WTC11 (cell line): ENCODE data around the gene SEC11A. TPM values are rescaled to one million over a fixed set of nuclear protein-coding genes. Genes with fewer than 3 reads are reported as not detected.
A peak's percentile ranks its signal among the peaks of the same experiment; 100 is the strongest.

Experiments used
- ATAC-seq: fragments of 200-7000 bp; cut with Tn5 transposase; 2 replicates; pipeline ENCODE4 v1.10.0; 2021; ENCODE audit warnings: mild to moderate bottlenecking, moderate library complexity
- CTCF ChIA-PET: fragments of 300-600 bp; sonication (Branson Sonifier 250); formaldehyde crosslinking; loops from one replicate; lab custom pipeline; 2021; ENCODE audit warnings: antibody characterized with exemption; lab: Charles Lee
- POLR2A ChIA-PET: fragments of 350-600 bp; sonication (Branson Sonifier 250); formaldehyde crosslinking; loops from one replicate; lab custom pipeline; 2021; ENCODE audit warnings: antibody characterized with exemption; lab: Charles Lee
- DNase-seq: peaks from one replicate; pipeline ENCODE4 v3.0.0; 2021; ENCODE audit warnings: low spot score
- H3K27ac Mint-ChIP-seq: 2 replicates; pipeline ENCODE4 v1.8.0; 2021; ENCODE audit warnings: mixed read lengths
- H3K27me3 Mint-ChIP-seq: 2 replicates; pipeline ENCODE4 v1.8.0; 2021; ENCODE audit warnings: low read depth, mild to moderate bottlenecking, moderate library complexity, mixed read lengths
- H3K36me3 Mint-ChIP-seq: 2 replicates; pipeline ENCODE4 v1.8.0; 2021; ENCODE audit warnings: mixed read lengths
- H3K4me1 Mint-ChIP-seq: 2 replicates; pipeline ENCODE4 v1.8.0; 2022; ENCODE audit warnings: mixed read lengths
- H3K4me3 Mint-ChIP-seq: 2 replicates; pipeline ENCODE4 v1.8.0; 2021; ENCODE audit warnings: mild to moderate bottlenecking, moderate library complexity, mixed read lengths
- H3K9me3 Mint-ChIP-seq: 2 replicates; pipeline ENCODE4 v1.8.0; 2021; ENCODE audit warnings: mixed read lengths
- ATF2 ChIP-seq: sonication (generic); formaldehyde crosslinking; IDR thresholded peaks from 2 replicates; pipeline ENCODE4 v1.8.1; 2022; ENCODE audit warnings: low read depth, missing genetic modification reagents, borderline replicate concordance
- GTF2I ChIP-seq: fragments of 250-450 bp; sonication (Bioruptor Pico); conservative IDR thresholded peaks from 2 replicates; pipeline ENCODE4 v1.4.0; 2021; ENCODE audit warnings: mild to moderate bottlenecking
- MYBL2 ChIP-seq: sonication (generic); formaldehyde crosslinking; IDR thresholded peaks from 2 replicates; pipeline ENCODE4 v1.8.1; 2023; ENCODE audit warnings: mild to moderate bottlenecking, moderate library complexity, missing genetic modification reagents
- OVOL2 ChIP-seq: fragments of 250-450 bp; sonication (Bioruptor Pico); IDR thresholded peaks from 2 replicates; pipeline ENCODE4 v1.9.0; 2021; ENCODE audit warnings: mild to moderate bottlenecking, borderline replicate concordance
- SMAD3 ChIP-seq: sonication (generic); formaldehyde crosslinking; IDR thresholded peaks from 2 replicates; pipeline ENCODE4 v1.8.0; 2022; ENCODE audit warnings: missing genetic modification reagents, mild to moderate bottlenecking, borderline replicate concordance
- SOX15 ChIP-seq: fragments of 250-450 bp; sonication (Bioruptor Pico); IDR thresholded peaks from 2 replicates; pipeline ENCODE4 v1.9.0; 2021; ENCODE audit warnings: mild to moderate bottlenecking
- SP1 ChIP-seq: sonication (generic); formaldehyde crosslinking; conservative IDR thresholded peaks from 2 replicates; pipeline ENCODE4 v1.8.1; 2022; ENCODE audit warnings: missing genetic modification reagents
- TEAD1 ChIP-seq: sonication (generic); formaldehyde crosslinking; IDR thresholded peaks from 2 replicates; pipeline ENCODE4 v1.8.0; 2022; ENCODE audit warnings: mild to moderate bottlenecking, missing genetic modification reagents
- ZBTB21 ChIP-seq: sonication (generic); formaldehyde crosslinking; IDR thresholded peaks from 2 replicates; pipeline ENCODE4 v1.8.1; 2023; ENCODE audit warnings: mild to moderate bottlenecking, missing genetic modification reagents, borderline replicate concordance
- ZMAT4 ChIP-seq: fragments of 250-450 bp; sonication (Bioruptor Pico); IDR thresholded peaks from 2 replicates; pipeline ENCODE4 v1.9.0; 2021; ENCODE audit warnings: mild to moderate bottlenecking
- ZNF396 ChIP-seq: fragments of 250-450 bp; sonication (Bioruptor Pico); IDR thresholded peaks from 2 replicates; pipeline ENCODE4 v1.8.0; 2021; ENCODE audit warnings: mild to moderate bottlenecking, moderate library complexity, borderline replicate concordance
- ZNF512 ChIP-seq: sonication (generic); formaldehyde crosslinking; IDR thresholded peaks from 2 replicates; pipeline ENCODE4 v1.8.1; 2022; ENCODE audit warnings: missing genetic modification reagents, borderline replicate concordance
- ZSCAN18 ChIP-seq: fragments of 250-450 bp; sonication (Bioruptor Pico); IDR thresholded peaks from 2 replicates; pipeline ENCODE4 v2.1.2; 2022; ENCODE audit warnings: mild to moderate bottlenecking, moderate library complexity
- total RNA-seq: library from RNA; stranded (reverse); gene quantifications from 3 replicates; pipeline ENCODE4 v1.2.3, GENCODE V29; 2021
- TF ChIP-seq, protein P1 (sequence below): sonication (generic); formaldehyde crosslinking; IDR thresholded peaks from 2 replicates; pipeline ENCODE4 v1.8.1; 2023; ENCODE audit warnings: mild to moderate bottlenecking, moderate library complexity, missing genetic modification reagents
- TF ChIP-seq, protein P2 (sequence below): sonication (generic); formaldehyde crosslinking; IDR thresholded peaks from 2 replicates; pipeline ENCODE4 v1.8.0; 2023; ENCODE audit warnings: missing genetic modification reagents, mild to moderate bottlenecking, borderline replicate concordance
- TF ChIP-seq, protein P3 (sequence below): fragments of 250-450 bp; sonication (Bioruptor Pico); IDR thresholded peaks from 2 replicates; pipeline ENCODE4 v1.8.0; 2021; ENCODE audit warnings: mild to moderate bottlenecking
- TF ChIP-seq, protein P4 (sequence below): sonication (generic); formaldehyde crosslinking; IDR thresholded peaks from 2 replicates; pipeline ENCODE4 v1.8.1; 2022; ENCODE audit warnings: mild to moderate bottlenecking, missing genetic modification reagents, moderate library complexity, borderline replicate concordance

The SEC11A gene
- total RNA-seq, 1 experiment from 2014 or later: 214 TPM

DNA sequence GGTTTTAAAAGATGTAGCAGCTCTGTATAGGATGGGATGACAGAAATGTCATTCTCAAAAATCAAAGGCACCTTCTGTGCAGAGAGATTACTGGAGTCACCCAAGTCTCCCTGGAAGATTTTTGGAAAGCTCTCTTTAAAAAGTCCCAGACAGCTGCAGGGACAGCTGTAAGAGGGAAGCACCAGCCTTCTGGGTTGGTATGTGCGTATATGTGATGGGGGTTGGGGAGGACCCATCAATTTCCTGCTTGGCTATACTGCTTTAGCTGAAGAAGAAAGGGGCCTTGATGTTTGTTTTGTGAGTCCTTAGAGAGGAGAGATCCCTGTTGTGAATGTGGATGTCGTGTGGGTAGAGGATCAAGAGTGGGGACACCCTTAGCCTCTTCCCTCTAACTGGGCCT is 5.4 kb upstream of the SEC11A start:
- no peak for TF ChIP-seq ZMAT4 (CRISPR knock-in tag)
- TF ChIP-seq, protein P1, sequence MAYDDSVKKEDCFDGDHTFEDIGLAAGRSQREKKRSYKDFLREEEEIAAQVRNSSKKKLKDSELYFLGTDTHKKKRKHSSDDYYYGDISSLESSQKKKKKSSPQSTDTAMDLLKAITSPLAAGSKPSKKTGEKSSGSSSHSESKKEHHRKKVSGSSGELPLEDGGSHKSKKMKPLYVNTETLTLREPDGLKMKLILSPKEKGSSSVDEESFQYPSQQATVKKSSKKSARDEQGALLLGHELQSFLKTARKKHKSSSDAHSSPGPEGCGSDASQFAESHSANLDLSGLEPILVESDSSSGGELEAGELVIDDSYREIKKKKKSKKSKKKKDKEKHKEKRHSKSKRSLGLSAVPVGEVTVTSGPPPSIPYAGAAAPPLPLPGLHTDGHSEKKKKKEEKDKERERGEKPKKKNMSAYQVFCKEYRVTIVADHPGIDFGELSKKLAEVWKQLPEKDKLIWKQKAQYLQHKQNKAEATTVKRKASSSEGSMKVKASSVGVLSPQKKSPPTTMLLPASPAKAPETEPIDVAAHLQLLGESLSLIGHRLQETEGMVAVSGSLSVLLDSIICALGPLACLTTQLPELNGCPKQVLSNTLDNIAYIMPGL (CRISPR knock-in tag): no peak
- TF ChIP-seq GTF2I: no peak
- TF ChIP-seq MYBL2 (CRISPR knock-in tag): no peak
- no peak for TF ChIP-seq ZSCAN18
- TF ChIP-seq ATF2 (CRISPR knock-in tag): no peak
- TF ChIP-seq OVOL2 (CRISPR knock-in tag): no peak
- TF ChIP-seq, protein P2, sequence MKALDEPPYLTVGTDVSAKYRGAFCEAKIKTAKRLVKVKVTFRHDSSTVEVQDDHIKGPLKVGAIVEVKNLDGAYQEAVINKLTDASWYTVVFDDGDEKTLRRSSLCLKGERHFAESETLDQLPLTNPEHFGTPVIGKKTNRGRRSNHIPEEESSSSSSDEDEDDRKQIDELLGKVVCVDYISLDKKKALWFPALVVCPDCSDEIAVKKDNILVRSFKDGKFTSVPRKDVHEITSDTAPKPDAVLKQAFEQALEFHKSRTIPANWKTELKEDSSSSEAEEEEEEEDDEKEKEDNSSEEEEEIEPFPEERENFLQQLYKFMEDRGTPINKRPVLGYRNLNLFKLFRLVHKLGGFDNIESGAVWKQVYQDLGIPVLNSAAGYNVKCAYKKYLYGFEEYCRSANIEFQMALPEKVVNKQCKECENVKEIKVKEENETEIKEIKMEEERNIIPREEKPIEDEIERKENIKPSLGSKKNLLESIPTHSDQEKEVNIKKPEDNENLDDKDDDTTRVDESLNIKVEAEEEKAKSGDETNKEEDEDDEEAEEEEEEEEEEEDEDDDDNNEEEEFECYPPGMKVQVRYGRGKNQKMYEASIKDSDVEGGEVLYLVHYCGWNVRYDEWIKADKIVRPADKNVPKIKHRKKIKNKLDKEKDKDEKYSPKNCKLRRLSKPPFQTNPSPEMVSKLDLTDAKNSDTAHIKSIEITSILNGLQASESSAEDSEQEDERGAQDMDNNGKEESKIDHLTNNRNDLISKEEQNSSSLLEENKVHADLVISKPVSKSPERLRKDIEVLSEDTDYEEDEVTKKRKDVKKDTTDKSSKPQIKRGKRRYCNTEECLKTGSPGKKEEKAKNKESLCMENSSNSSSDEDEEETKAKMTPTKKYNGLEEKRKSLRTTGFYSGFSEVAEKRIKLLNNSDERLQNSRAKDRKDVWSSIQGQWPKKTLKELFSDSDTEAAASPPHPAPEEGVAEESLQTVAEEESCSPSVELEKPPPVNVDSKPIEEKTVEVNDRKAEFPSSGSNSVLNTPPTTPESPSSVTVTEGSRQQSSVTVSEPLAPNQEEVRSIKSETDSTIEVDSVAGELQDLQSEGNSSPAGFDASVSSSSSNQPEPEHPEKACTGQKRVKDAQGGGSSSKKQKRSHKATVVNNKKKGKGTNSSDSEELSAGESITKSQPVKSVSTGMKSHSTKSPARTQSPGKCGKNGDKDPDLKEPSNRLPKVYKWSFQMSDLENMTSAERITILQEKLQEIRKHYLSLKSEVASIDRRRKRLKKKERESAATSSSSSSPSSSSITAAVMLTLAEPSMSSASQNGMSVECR (CRISPR knock-in tag): no peak
- POLR2A ChIA-PET: interaction anchor here (0.8 kb wide), 1 partner anchor 25 kb away, joined by 3 read pairs; no protein-coding TSS in a partner anchor
- peak overlapping the region; percentile 20; the same call in 1 of the 2 replicates for H3K27ac Mint-ChIP-seq

GRCh38 chr15:84715441-84716035 is 401 bp downstream of the SEC11A start:
- CTCF ChIA-PET: interaction anchor here (0.7 to 2.8 kb wide), 10 partner anchors 9 to 213 kb away, joined by 3 to 16 read pairs (median 4); partner anchors contain the start of gene WDR73
- H3K27me3 Mint-ChIP-seq: no peaks in the 10 kb centered on the region
- H3K4me1 Mint-ChIP-seq: peaks cover 25% of the 10 kb centered on the region
- H3K4me3 Mint-ChIP-seq: peak overlapping the region; percentile 91
- POLR2A ChIA-PET: interaction anchor here (0.5 to 2.9 kb wide), 10 partner anchors 19 to 321 kb away, joined by 3 to 31 read pairs (median 5); partner anchors contain the start of gene WDR73
- H3K9me3 Mint-ChIP-seq: no peaks in the 10 kb centered on the region
- ATAC-seq (peak; percentile 5), DNase-seq (no peak)
- H3K27ac Mint-ChIP-seq: peak overlapping the region; percentile 97
- peaks cover 12% of the 10 kb centered on the region for H3K36me3 Mint-ChIP-seq
- TF ChIP-seq SP1 (CRISPR knock-in tag) (no peak), SOX15 (CRISPR knock-in tag) (no peak), MYBL2 (CRISPR knock-in tag) (no peak), ZNF512 (CRISPR knock-in tag) (no peak), ZBTB21 (CRISPR knock-in tag) (no peak), SMAD3 (CRISPR knock-in tag) (no peak), ZNF396 (no peak), TEAD1 (CRISPR knock-in tag) (no peak; the same call in 1 of the 2 replicates)
- TF ChIP-seq, protein P1 (CRISPR knock-in tag): no peak
- TF ChIP-seq, protein P3, sequence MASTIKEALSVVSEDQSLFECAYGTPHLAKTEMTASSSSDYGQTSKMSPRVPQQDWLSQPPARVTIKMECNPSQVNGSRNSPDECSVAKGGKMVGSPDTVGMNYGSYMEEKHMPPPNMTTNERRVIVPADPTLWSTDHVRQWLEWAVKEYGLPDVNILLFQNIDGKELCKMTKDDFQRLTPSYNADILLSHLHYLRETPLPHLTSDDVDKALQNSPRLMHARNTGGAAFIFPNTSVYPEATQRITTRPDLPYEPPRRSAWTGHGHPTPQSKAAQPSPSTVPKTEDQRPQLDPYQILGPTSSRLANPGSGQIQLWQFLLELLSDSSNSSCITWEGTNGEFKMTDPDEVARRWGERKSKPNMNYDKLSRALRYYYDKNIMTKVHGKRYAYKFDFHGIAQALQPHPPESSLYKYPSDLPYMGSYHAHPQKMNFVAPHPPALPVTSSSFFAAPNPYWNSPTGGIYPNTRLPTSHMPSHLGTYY (CRISPR knock-in tag): no peak
- TF ChIP-seq, protein P4, sequence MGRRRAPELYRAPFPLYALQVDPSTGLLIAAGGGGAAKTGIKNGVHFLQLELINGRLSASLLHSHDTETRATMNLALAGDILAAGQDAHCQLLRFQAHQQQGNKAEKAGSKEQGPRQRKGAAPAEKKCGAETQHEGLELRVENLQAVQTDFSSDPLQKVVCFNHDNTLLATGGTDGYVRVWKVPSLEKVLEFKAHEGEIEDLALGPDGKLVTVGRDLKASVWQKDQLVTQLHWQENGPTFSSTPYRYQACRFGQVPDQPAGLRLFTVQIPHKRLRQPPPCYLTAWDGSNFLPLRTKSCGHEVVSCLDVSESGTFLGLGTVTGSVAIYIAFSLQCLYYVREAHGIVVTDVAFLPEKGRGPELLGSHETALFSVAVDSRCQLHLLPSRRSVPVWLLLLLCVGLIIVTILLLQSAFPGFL (CRISPR knock-in tag): no peak

More for the DNA sequence above, 5.4 kb upstream of the SEC11A start:
- H3K27me3 Mint-ChIP-seq: no peaks in the 10 kb centered on the region
- no peak overlapping the region for H3K4me3 Mint-ChIP-seq
- no peaks in the 10 kb centered on the region for H3K9me3 Mint-ChIP-seq
- ATAC-seq (peak; percentile 42), DNase-seq (no peak)
- peaks cover 28% of the 10 kb centered on the region for H3K4me1 Mint-ChIP-seq
- CTCF ChIA-PET: interaction anchor here (0.7 to 2.2 kb wide), 2 partner anchors 60 to 151 kb away, joined by 3 to 10 read pairs; no protein-coding TSS in a partner anchor
- no peaks in the 10 kb centered on the region for H3K36me3 Mint-ChIP-seq
